WI38 (cell line): ENCODE results near the gene PPCS.

Experiments used
- H3K4me3 ChIP-seq: 2 replicates; pipeline ENCODE4 v1.5.1; 2011; ENCODE audit warnings: low read depth, mild to moderate bottlenecking, control low read depth, low read length
- CTCF ChIP-seq: IDR thresholded peaks from 2 replicates; pipeline ENCODE4 v1.5.1; 2012; ENCODE audit warnings: low read depth, mild to moderate bottlenecking, control low read depth, low read length

PPCS gene

DNA sequence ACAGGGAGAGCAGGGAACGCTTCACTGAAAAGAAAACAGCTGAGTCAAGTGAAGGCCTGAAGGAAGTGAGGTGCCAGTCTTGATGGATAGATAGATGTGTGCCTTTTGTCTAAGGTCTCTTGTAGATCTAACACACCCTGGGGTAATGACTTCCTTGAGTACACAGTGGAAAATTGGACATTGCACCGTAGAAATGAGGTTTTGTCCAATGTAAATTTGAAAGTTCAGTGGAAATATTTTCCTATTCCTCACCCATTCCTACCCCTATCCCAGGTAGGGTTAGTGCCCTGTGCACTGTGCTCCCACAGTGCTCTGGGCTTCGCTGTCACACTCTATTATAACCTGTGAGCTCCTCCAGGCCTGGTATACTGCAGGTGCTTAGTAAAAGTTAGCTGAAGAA lies 24.8 kb upstream of the PPCS start:
- no peak for TF ChIP-seq CTCF

DNA sequence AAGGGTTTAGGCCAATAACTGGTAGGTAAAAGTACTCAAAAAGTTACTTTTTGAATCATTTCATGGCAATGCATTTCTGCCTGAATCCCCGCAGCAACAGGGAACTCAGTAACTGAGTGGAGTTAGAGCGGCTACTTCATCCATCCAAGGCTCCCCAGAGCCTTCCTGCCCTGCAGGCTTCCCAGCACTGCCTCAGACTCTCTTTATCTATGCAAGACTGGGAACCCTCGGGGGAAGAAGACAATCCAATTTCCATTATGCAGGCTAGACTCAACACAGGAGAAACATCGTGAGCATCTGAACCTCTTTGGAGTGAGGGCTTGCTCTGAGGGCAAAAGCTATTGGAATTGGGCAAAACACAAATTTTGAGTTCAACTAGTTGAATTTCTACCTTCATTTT lies 23.6 kb upstream of the PPCS start:
- no peak overlapping the region for H3K4me3 ChIP-seq
- no peak for TF ChIP-seq CTCF

More for the DNA sequence above, 24.8 kb upstream of the PPCS start:
- H3K4me3 ChIP-seq: no peak overlapping the region

DNA sequence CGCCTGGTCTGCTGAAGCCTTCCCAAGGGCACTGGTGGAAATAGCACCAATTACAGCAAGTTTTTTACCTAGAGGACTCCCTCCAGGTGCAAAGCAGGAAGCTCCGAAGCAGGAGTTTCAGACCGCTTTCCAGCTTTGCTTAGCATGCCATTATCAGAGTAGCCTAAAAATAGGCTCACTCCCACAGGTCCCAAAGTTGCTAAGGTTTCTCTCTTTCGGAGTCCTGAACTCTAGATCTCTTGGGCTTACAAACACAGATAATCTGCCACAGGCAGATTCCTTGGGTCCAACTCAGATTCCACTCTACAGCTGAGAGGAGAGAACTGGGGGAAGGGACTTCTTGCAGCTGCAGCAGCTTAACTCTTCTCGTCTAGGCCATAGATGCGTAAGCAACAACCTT lies 23.0 kb upstream of the PPCS start:
- H3K4me3 ChIP-seq: no peak overlapping the region
- TF ChIP-seq CTCF: no peak

GRCh38 chr1:42434340-42434739 lies 22.0 kb upstream of the PPCS start:
- TF ChIP-seq CTCF: no peak
- no peak overlapping the region for H3K4me3 ChIP-seq

DNA sequence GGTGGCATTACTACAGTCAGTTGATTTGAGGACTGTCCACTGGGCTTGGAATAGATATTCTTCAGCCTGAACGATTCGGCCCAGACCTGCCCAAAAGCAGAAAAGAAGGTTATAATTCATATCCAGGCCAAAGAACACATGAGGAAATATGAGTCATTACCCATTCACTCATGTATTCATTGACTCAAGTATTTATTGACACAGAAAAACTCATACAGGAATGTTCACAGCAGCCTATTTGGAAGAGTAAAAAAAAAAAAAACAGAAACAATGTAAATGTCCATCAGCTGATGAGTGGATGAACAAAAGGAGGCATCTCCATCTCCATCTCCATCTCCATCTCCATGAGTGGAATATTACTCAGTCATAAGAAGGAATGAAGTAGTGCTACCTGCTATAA lies 16.4 kb upstream of the PPCS start:
- no peak for TF ChIP-seq CTCF
- no peak overlapping the region for H3K4me3 ChIP-seq

GRCh38 chr1:42442662-42443061 lies 13.7 kb upstream of the PPCS start:
- no peak overlapping the region for H3K4me3 ChIP-seq
- no peak for TF ChIP-seq CTCF

DNA sequence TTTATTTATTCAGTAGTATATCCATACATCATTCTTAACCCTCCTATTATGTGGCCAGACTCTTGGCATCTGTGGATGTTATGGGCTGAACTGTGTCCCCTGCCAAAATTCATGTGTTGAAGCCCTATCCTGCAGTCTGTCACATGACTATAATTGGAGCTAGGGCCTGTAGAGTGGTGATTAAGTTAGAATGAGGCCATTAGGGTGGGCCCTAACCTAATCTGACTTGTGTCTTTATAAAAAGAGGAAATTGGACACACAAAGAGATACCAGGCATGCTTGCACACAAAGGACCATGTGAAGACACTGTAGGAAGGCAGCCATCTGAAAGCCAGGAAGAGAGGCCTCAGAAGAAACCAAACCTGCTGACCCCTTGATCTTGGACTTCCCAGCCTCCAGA lies 7.1 kb upstream of the PPCS start:
- no peak for TF ChIP-seq CTCF
- no peak overlapping the region for H3K4me3 ChIP-seq
